GM19455 (cell line): ENCODE data around the gene ARHGAP26.

Experiments
- ATAC-seq: cut with Tn5 transposase; IDR thresholded peaks from one replicate; pipeline ENCODE4 v1.9.1; 2021; ENCODE audit not compliant: unreplicated experiment

The ARHGAP26 gene

DNA sequence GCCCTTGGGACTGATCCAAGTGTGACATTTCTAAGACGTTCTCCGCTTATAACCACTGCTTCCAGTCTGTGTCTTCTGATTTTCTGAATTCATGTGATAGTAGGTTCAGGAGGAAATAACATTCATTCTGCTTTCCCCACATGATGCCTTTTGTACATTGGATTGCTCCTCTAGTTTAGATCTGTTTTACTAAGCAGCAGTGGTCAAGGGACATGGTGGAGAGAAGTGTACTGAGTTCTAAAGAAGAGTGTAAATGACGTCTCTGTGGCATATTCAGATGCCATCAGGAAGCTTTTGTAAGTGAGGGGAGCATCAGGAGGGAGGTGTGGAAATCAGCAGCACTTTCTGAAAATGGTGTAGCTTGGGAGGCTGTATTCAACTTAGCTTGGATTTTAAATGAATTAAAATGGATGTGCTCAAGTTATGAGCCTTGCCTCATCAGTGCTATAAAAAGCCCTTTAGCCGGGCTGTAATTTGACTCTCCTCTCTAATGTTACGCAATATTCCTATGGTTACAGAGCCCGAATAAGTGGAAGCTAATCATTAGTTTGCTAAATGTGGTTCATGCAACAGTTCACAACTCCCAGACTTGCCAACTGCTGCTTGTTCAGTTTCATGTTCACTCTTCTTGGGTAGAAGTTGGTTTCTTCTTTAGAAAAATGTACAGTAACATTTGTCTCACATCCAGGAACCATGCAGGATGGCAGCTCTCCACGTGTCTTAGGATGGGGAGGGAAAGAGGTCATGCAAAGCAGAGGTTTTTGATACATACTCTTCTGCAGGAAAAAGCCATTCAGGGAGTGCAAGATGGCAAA is 281.3 kb downstream of the ARHGAP26 start:
- no peak for ATAC-seq

- ATAC-seq, result no peak
Observed at GRCh38 chr5:143052967-143053682, 282.9 kb downstream of the ARHGAP26 start.

GRCh38 chr5:143053780-143054179 is 283.6 kb downstream of the ARHGAP26 start:
- ATAC-seq, result no peak

DNA sequence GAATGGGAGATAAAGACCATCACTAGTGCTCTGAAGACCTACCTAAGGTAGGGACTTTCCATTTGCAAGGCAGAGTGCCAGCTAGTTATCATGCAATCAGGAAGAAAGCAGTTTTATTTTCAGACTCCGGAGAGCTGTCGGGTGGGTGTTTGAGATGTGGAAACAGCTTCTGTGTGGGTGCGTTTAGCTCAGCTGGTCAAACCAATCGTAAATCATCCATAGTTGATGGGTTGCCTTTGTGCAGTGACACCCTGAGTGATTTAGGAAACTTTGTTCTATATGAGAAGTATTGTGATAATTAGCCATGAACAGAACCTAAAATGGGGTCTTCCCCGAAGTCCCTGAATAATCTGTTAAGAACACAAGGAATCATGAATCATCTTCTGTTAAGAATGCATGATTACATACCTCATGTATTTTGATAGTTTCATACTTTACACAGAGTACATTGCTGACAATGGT is 284.3 kb downstream of the ARHGAP26 start:
- peak; percentile 43 for ATAC-seq

- no peak for ATAC-seq
Observed at GRCh38 chr5:143055596-143056338, 285.6 kb downstream of the ARHGAP26 start.

DNA sequence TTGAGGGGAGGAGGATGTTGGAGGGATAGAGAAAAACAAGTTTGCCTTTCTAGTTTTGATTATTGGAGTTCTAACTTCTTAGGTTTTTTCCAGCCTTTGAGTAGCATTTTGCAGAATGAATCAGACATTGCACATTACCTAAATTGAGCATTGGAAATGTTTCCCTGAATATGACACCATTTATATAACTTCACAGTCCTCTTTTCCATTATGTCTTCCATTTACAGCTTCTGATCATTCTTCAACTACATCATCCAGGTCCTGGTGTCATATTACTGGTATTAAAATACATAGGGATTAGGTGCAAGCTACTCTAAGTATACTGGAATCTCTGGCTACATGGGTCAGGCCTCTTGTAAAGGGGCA is 286.1 kb downstream of the ARHGAP26 start:
- ATAC-seq, result no peak

DNA sequence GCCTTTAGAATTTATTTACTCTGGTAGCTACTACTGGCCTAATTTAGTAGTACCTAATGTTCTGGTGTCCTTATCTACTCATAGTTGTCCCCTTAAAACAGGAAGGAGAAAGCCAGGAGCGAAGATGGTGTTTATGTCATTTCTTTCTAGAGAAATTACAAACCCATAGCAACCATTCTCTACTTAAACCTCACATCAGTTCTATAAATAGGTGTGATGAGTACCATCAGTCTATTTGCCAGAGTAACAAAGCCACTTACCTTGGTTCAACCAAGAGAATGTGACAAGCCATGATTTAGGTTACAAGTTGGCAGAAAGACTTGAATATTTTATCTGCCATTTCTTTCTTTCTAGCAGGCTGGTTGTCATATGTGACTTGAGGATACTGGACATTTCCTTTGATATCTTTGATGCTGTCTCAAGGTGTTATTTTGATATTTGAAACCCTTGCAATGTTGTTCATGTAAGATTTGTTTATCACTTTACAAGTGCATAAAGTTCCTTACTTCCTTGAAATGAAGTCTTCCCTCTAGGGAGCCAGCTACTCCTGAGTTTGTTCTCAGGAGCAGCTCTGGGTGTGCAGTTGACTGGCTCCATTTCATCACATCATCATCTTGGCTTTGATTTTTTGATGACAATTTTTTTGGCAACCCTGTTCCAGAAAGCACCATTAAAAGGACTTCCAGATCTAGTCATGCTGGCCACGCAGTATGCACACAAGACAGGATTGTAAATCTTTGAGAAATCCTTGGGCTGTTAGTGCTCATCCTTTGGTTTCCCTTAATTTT is 286.8 kb downstream of the ARHGAP26 start:
- ATAC-seq, result peak; percentile 2

GRCh38 chr5:143057580-143057999 is 287.4 kb downstream of the ARHGAP26 start:
- peak; percentile 48 for ATAC-seq

GRCh38 chr5:143059355-143059754 is 289.2 kb downstream of the ARHGAP26 start:
- ATAC-seq, result no peak

DNA sequence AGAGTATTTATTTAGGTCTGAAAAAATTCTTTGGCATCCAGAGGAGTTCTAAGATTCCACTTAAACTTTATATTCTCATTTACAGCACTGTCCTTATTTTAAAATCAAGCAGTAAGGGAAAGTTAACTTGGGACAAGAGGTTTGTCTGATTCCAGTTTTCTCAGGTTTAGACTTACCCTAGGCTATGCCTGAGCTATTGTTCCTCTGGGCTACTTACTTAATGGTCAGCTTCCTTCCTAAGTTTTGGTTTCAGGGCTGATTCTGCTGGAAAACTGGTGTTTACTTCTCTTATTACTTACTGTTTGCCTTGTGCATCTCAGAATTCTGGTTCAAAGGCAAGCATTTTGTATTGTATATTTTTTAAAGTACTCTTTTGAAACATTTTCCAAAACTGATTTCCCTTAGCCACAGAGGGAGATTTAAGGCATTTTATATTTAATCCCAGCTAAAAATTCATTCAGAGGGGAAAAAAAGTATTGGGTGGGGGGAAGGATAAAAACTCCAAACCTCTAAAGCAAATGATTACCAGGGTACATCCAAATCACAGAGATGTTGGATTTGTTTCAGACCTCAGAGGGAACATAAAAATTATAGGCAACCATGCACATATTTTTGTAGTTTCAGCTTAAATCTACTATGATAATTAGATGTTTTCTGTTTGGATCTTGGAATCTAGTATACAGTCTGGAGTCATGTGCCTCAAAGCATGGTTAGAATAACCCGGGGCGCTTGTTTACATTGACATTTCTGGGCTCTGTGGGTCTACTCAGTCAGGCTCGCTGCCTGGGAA is 290.0 kb downstream of the ARHGAP26 start:
- no peak for ATAC-seq

DNA sequence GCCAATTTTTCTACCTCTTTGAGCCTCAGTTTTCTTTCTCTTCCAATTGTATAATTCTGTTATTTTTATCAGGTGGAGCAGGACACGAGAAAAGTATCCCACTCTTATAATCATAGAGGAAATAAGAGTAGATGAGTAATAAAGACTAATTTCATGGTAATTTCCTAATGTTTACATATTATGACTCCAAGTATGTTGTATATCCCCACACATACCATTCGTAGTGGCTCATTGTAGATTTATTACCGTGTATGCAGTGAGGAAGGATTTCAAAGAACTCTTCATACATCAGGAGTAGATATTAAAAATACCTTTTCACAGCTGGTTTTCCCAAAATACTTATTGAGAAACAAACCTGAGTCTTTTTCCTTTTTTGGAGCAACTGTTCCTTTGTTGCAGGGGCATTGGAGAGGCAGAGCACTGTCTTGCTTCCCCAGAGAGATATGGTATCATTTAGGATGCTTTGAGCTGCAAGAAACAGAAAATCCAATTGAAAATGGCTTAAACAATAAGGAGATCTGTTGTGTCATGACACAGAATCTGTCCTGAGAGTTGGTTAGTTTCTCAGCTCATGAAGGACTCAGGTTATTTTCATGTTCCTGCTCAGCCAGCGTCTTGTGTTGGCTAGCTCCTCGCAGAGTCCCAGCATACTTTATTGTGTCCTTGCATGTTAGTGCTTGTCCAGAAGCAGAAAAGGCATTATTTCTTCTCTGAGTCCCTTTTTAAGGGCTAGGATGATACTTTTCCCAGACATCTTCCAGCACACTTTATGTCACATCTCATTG is 291.2 kb downstream of the ARHGAP26 start:
- no peak for ATAC-seq

DNA sequence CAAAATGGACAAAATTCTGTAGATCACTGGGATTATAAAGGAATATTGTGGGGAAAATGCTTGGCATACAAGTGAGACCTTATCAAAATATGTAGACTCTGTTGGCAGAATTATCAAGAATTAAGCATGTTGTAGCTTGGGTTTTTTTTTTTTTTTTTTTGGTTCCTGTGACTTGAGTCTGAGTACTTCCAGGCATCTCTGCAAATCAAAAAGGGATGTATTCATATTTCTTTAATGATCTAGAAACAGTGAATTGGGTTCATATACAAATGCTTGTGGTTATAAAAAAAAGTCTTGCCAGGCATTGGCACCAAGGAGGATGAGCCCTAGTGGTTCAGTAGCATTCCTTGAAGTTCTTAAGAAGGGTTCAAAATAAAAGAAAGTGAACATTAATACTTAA is 292.2 kb downstream of the ARHGAP26 start:
- ATAC-seq, result no peak

DNA sequence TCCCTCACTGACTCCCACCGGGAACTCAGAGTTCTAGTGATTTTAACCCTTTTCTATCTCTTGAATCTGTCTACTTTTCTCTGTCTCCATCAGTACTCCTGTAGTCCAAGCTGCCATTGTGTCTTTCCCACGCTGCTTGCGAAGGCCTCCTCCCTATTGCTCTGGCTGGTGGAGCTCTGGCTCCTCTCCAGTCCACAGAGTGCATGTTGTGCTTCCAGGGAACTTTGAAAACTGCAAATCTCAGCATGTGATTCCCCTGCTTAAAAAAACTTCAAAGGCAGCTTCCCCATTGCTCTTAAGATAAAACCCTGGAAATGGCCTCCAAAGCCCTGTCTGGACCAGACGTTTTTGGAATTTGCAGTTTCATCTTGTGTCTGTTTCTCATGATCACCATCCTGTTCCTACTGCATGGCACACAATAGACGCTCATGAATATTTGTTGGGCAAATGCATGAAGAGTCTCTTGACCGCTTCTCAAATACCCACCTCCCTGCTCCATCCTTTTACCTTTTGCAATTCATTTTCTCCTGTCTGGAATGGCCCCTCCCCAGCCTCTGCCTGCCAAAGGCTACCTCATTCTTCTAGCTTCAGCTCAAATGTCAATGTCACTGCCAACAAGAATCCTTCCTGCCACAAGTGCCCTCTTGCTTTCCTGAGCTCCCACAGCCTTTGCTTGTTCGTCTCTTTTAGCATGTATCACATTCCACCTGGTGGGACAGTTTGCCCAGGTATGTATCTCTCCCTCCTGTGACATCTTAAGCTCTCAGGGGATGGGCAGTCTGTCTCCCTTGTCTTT is 293.2 kb downstream of the ARHGAP26 start:
- no peak for ATAC-seq

DNA sequence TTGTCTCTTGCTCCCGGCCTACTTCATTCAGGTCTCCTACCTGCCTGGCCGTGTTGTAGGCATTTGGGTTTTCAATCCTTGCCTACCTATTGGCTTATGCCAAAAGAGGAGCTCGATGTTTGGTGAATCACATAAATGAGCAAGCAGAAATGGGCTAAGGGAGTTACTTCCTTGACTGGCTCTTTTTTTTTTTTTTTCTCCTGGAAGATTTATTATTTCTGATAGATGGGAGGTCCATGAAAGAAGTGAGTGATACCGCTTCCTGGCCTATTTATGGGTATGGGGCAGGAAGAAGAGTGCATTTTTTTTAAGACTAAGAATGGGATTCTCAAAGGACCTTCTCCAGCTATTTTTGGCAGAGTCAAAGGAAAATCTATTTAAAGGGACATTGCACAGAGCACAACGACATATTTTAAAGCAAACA is 294.1 kb downstream of the ARHGAP26 start:
- ATAC-seq, result no peak

- ATAC-seq, result no peak
Observed at GRCh38 chr5:143064676-143065075, 294.5 kb downstream of the ARHGAP26 start.

GRCh38 chr5:143065185-143065965 is 295.2 kb downstream of the ARHGAP26 start:
- ATAC-seq, result no peak

DNA sequence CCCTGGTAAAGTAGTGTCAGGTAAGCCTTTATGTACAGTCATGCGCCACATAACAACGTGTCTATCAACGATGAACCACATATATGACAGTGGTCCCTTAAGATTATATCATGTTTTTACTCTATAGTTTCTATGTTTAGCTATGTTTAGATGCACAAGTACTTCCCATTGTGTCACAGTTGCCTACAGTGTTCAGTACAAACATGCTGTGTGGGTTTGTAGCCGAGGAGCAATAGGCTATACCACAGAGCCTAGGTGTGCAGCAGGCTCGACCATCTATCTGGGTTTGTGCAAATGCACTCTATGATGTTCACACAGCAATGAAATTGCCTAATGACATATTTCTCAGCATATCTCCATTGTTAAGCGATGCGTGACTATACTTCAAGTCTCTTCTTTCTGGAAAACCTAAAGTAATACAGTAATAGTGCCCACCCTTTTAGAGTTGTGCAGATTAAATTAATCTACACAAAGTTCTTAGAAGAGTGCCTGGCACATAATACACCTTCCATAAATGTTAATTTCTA is 295.9 kb downstream of the ARHGAP26 start:
- ATAC-seq, result no peak
